Activated CD4-positive, alpha-beta T cell treated with anti-CD3 and anti-CD28 coated beads for 4 hours (primary cell): ENCODE data around the gene NRCAM.

Experiments used
- DNase-seq, 2 donors: peaks; one replicate each; pipeline ENCODE4 v3.0.0-alpha.2; 2020

The NRCAM gene

GRCh38 chr7:108335269-108335918, 120.8 kb downstream of the NRCAM start:
- DNase-seq, result no peak

DNA sequence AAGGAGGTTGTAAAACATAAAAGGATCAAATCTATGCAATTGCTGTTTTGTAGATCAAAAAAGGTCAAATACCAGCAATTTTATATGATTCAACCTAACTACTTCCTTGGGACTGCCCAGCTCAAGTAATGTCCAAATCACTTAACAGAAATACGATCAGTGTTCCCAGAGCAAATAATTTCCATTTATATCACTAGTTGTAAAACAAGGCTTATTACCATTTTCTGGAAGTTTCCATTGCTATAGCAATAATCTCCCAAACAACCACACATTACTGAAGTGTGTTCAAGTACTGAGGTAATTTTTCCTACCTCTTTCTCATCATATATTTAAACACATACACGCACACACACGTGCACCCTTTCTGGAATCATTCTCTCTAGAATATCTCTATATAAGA, 123.3 kb downstream of the NRCAM start:
- DNase-seq, result no peak

DNA sequence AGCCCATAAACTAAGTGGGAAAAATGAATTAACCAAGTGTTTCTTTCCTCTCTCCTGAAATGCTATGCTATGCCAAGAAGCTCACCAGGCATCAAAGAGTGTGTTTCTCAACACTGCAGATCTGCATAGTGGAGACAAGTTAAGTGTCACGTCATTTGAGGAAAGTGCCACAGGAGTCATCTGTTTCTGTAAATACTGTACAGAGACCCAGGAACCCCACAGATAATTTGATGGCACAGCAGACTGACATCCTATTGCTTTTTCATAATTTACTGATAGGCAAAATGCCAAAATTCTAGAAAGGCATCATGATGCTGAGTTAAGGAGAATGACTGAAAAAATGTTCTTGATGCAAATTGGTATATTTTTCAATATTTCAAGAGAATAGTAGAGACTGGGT, 124.3 kb downstream of the NRCAM start:
- DNase-seq, result no peak

GRCh38 chr7:108330227-108330626, 126.0 kb downstream of the NRCAM start:
- no peak for DNase-seq

DNA sequence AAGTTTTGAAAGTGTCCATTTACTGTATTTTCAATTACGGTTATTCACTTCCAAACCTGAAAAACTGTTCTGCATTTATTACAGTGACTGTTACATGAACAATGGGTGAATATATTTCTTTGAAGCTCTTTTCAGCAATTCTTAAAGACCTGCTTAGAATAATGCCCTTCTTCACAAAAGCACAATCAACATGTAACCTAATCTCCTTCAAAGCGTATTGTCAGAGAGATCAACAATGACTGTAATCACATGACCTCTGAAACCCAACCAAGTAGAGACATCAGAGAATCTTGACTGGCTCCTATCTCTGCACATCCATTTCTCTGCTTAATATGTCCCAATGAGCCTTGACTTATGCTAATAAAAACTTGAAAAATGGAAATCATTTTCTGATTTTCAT, 126.7 kb downstream of the NRCAM start:
- DNase-seq, result no peak

GRCh38 chr7:108328174-108328651, 128.0 kb downstream of the NRCAM start:
- DNase-seq, result no peak

- DNase-seq, result no peak
Observed at GRCh38 chr7:108327353-108327752, 128.9 kb downstream of the NRCAM start.

DNA sequence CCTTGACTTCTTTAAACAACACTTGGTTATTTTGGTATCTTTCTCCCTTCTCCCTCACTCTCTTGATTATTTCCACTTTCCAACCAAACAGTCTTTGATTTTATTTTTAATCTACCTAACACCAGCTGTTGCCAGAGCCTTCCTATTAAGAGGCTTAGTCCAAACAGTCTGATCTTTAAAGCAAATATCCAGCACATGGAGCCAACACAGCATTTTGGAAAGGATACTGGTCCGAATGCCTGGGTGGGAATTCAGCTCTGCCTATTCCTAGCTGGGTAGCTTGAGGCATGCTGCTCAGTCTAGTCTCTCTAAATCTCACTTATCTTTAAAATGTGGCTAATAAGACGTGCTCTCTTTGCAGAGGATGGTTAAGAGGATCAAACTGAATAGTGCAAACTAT, 129.3 kb downstream of the NRCAM start:
- DNase-seq, result no peak

GRCh38 chr7:108324053-108325038, 131.9 kb downstream of the NRCAM start:
- DNase-seq, result no peak

DNA sequence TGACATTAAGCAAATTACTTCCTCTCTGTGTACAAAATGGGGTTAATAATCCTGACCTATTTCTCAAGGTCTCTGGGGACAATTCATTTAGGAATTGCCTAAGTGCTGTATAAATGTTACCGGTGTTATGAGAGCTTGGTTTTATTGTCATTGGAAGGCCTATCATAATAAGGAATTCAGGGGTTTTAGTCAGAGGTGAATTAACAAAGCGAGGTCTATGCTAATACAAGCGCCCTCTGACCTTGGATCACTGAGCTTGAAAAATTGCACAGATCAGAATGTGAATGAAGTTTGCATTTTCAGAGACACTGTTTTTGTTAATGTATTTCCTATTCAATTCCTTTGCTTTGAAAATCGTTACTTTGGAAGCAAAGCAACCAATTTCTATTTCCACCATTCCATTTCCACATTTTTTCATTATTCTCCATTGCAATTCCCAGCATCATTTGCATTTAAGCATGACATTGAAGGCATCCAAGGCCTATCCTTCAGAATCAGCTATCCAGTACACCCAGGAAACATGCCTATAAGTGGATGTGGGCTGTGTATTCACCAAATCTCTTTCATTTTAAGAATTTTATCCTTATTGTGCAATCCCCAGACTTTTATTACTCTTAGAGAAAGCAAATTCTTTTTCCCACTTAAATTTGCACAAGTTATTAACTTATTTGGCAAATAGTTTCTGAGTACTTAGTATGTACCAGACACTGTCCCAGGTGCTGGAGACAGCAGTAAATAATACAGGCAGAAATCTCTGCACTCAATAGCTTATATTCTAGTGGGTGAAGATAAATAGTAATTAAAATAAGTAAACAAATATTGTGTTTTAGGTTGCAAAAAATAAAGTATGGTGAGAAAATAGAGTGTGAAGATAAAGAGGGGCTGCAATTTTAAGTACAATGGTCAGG, 133.1 kb downstream of the NRCAM start:
- no peak for DNase-seq

- no peak for DNase-seq
Observed at GRCh38 chr7:108322046-108322445, 134.2 kb downstream of the NRCAM start.

- DNase-seq, result no peak
Observed at GRCh38 chr7:108321359-108321758, 134.9 kb downstream of the NRCAM start.

GRCh38 chr7:108316708-108317107, 139.5 kb downstream of the NRCAM start:
- DNase-seq, result no peak

DNA sequence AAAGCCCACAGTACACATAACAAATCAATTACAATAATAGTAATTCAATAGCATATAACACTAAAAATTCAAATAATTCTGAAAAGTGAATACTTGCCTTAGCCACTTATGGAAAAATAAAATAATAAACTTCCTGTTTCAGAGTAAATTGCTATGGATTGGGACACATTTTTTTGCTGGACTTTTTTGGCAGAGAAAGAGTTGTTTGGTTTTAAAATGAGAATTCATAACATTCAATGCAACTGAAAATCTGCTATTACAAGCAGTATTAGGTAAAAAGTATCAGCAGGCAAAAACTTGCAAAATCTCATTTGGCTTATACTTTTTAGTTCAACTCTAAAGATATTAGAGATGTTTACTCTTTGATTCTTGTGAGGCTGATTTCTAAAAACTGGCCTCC, 141.7 kb downstream of the NRCAM start:
- DNase-seq, result no peak

DNA sequence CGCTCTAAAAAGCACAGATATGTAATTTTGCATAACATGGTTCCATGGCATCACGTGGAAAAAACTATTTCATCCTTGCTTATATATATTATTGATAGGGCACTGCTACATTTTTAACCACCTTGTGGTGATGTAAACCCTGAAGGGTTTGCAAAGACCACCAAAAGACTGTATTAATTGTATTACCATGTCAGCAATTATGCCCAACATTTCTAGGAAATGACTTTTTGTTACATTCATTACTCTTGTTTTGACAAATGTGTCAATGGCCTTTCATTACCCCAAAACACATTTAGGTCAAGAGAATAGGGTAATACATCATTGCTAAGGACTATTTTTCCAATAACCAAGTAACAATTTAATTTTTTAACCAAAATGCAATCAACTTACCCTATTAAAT, 142.2 kb downstream of the NRCAM start:
- no peak for DNase-seq

DNA sequence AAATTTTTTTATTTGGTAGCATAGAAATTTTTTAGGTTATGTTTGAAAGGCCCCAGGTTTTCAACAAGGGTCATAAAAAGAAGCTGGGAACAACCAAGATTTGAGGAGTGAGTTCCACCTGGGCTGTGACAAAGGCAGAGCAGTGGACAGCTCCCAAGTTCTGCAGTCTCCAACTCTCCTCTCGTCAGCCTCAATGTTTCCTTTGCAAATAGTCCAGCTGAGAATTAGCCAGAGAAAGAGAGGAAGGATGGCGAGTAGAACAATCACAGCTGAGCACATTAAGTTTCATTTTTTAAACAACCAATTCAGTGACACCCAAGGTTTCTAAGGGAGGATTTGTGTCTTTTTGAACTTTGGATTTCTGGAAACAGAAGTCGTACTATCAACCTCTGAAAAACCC, 143.2 kb downstream of the NRCAM start:
- no peak for DNase-seq

DNA sequence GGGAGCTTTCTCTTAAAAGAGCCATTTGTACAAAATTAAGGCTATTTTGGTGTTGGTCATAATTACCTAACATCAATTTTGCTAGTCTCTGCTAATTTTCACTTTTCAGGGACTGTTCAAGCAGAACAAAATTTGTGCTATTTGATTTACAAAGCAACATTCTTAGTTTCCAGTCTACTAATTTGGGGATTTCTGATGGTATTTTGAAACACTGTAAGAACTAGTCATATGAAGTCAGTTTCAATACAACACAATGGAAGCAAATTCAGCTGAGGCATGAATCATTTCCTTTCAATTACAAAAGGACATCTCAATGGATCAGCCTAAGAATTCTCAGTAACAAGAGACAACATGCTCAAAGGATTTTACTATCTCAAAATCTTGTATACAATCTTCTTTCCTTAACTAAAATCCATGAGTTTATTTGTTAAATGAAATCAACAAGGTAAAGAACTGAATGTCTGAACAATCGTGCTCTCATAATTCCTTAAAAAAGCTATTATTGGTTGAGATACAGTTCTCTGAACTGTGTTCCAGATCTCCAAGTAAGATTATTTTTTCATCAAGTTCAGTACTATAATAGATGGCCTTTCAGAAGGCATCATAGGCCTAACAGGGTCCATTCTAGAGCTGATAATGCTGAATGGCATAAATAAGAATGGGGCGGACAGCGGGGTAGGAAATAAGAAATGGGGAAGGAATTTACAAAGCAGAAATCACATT, 144.6 kb downstream of the NRCAM start:
- DNase-seq, result no peak

DNA sequence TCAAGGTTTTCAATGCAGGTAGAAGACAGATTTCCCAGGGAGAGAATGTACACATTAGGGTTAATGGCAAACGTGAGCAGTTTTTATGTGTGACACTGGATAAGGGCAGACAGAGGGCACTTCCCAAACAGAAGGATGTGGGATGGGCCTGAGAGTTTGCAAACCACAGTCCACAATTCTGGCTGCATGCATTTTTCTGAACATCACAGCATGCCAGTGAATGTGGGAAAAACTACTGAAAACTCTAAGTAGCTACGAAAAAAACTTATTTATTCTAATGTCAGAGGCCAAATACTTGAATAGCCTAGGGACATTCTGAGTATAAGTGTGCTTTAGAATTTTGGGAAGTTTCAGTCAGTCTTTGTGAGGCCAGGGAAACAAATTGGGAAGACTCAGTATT, 145.9 kb downstream of the NRCAM start:
- no peak for DNase-seq

DNA sequence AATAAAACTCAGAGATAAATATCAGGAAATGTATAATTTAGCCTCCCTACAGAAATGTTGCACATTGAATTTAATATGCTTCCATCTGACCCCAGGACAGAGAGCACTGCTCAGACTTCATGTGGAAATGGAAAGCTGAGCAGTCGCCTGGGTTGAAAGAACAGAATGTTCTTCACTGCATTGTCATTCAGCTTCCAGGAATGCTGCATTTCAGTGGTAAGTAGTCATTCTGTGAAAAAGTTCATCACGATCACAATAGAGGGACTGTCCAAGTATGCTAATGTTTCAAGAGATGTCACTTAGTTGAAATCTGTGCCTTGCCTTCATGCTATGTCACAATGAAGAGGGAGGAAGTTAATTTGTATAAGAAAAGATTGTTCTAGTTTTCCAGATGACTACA, 147.3 kb downstream of the NRCAM start:
- DNase-seq, result no peak

DNA sequence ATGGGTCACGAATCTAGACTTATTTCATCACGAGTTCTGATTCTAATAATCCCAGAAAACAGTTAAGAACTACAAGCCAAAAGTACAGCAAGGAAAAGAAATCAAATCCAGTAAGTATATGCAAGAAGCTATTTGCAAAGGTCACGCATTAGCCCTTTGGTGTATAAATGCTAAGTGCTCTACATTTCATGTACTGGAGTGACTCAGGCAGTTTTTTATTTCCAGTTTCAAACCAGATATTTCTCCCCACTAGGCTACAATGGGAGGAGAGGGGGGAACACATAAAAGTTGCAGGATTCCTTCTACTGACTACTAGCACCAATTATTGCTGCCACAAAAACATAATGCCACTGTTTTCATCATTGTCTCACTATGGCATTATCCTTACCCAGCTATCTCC, 148.0 kb downstream of the NRCAM start:
- DNase-seq, result no peak

DNA sequence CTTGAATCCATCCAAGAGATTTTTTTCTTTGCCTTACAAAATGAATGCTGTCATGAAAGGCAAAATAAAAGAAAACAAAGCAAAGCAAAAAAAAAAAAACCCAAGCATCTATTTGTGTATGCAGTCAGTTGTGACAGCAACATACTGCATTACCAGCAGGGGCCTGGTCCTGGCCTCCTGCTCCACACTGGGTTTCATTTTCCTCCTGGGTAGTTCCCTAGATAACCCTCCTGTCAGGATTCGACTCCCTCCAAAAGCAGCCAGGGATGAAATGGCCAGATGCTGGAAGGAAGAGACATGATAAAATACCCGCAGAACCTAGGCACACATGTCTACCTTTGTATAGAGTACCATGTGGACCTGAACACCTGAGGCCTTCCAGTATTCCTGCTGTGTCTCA, 148.6 kb downstream of the NRCAM start:
- no peak for DNase-seq

- no peak for DNase-seq
Observed at GRCh38 chr7:108307194-108307593, 149.0 kb downstream of the NRCAM start.
